Measurements from ENCODE around the gene WWTR1. TPM values are rescaled to one million over a fixed set of nuclear protein-coding genes. Genes with fewer than 3 reads are reported as not detected.

The WWTR1 gene
- total RNA-seq, 1 donor: 205 TPM

- no peak for DNase-seq (ENCODE audit: low read depth)
- no peak overlapping the region for H3K4me3 ChIP-seq (ENCODE audit: low read depth, low read length)
- TF ChIP-seq CTCF (IDR thresholded peaks at IDR 0.05; ENCODE audit: insufficient read depth, low read length): no peak
These were observed 67.0 kb downstream of the WWTR1 start for GRCh38 chr3:149590691-149591441.

DNA sequence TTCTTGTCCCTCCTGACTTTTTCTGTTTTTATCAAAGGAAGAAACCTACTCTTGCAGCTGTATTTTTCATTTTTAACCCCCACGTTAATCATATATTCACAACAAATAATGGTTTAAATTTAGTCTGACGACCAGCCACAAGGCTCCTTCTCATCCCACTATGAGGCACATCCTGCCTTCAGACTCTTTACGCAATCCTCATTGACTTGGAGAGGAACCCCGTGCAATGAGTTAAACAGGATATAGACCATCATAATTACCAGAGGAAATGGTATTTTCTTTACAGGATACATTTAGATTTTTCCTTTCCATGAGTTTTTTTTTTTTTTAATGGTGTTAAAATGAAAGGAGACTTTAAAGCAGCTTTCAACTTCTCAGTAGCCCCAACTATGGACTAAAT is 68.5 kb downstream of the WWTR1 start:
- no peak for TF ChIP-seq CTCF (IDR thresholded peaks at IDR 0.05; ENCODE audit: insufficient read depth, low read length)
- no peak overlapping the region for H3K4me3 ChIP-seq (ENCODE audit: low read depth, low read length)
- DNase-seq (ENCODE audit: low read depth): peak; percentile 76

- no peak for DNase-seq (ENCODE audit: low read depth)
- no peak overlapping the region for H3K4me3 ChIP-seq (ENCODE audit: low read depth, low read length)
- no peak for TF ChIP-seq CTCF (IDR thresholded peaks at IDR 0.05; ENCODE audit: insufficient read depth, low read length)
These were observed 68.9 kb downstream of the WWTR1 start for GRCh38 chr3:149588909-149589308.

GRCh38 chr3:149587383-149587782 is 70.4 kb downstream of the WWTR1 start:
- TF ChIP-seq CTCF (IDR thresholded peaks at IDR 0.05; ENCODE audit: insufficient read depth, low read length): no peak
- H3K4me3 ChIP-seq (ENCODE audit: low read depth, low read length): no peak overlapping the region
- DNase-seq (ENCODE audit: low read depth): no peak

DNA sequence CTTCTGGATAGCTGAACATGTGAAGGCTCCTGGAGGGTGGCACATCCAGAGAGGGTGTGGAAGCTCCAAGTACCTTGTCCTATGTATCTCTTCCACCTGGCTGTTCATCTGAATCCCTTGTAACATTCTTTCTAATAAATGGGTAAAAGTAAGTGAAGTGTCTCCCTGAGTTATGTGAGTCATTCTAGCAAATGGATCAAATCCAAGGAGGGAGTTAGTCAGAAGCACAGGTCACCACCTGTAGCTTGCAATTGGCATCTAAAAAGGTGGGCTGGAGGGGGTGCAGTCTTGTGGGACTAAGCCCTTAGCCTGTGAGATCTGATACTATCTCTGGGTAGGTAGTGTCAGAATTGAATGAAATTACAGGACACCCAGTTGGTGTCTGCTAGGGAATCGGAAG is 71.0 kb downstream of the WWTR1 start:
- no peak overlapping the region for H3K4me3 ChIP-seq (ENCODE audit: low read depth, low read length)
- no peak for TF ChIP-seq CTCF (IDR thresholded peaks at IDR 0.05; ENCODE audit: insufficient read depth, low read length)
- DNase-seq (ENCODE audit: low read depth): peak; percentile 51

DNA sequence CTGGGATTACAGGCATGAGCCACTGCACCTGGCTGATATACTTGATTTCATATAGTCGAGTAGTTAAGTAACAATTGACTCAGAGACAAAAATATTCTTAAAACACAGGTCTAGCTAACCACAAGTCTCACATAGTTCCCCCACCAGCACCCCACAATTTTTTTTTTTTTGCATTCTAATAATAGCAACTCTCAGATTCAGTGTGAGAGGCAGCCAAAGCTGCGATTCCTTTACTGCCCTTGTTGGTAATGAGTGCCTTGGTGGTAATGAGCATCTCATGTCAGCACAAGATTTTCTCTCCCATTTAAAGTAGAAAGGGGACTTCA is 72.5 kb downstream of the WWTR1 start:
- no peak for DNase-seq (ENCODE audit: low read depth)
- no peak for TF ChIP-seq CTCF (IDR thresholded peaks at IDR 0.05; ENCODE audit: insufficient read depth, low read length)
- no peak overlapping the region for H3K4me3 ChIP-seq (ENCODE audit: low read depth, low read length)
